HUDEP-2 (cell line): ENCODE data around the gene SLC3A2.
"Not testable (repeated sequence)": the region's sequence is repeated elsewhere in the genome, so short reads cannot be mapped to it uniquely, and the experiment has no call there.

Experiments used
- DNase-seq, 76 experiments: peaks; one replicate each; lab custom pipeline; 2025; ENCODE audit not compliant: unreplicated experiment in 76 of 76; lab: John Stamatoyannopoulos, UW

SLC3A2 gene

GRCh38 chr11:62851807-62852522 lies 28.7 kb upstream of the SLC3A2 start:
- DNase-seq = peak in 3 of 76 experiments; percentile 20 to 53 (median 23)

DNA sequence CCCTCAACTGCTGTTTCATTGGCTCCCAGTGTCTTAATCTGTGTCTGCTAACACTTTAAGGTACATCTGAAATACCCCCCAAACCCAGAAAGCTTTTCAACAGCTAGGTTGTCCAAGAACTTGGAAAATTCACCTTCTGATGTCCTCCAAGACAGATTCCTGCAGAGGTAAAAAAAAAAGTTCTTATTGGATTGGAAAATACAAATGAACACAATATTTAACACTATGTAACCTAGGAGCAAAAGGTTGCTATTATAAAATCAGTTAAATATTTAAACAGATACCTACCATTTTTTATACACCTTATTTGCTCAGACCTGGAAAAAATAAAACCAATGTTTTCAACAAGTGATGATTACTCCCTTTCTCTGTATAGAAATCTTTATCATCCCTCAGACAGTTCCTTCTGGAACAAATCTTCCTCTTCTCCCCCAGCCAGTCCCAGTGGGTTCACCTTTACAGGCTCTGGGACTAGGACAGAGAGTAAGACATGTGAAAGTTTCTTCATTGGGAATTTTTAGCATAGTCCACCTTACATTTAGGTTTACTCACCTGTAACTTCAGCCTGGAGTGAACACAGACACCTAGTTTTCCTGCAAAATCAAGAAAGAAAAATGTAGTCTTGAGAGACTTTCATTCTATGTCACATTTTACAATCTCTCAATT lies 28.0 kb upstream of the SLC3A2 start:
- DNase-seq = no peak

DNA sequence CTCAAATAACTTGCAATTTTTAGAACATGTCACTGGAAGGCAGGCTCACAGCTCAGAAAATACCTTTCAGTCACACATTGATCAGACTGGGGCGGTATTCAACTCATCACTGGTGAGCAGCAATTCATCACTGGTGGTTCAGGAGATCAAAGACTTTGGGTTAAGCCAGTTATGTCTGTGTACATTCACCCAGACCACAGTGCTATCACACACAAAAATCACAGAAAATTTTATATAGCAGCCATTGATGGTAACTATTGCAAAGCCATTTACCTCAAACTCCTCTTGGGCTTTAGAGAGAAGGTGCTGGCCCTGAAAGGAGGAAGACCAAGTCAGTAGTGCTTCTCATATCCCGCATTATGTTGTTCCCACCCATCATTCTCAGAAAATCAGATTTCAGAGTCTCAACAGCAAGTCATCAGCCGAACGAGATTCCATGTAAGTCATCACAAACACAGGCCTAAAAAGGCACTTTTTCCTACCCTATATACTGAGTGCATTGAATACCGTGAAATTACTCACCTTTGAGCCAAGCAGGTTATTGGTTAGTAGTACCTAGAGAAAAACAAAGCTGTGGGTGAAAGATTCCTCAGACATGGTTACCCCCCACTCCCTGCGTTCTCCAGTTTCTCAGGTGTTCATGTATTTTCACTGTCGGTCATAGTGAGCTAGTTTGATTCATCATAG lies 27.3 kb upstream of the SLC3A2 start:
- DNase-seq = no peak

DNA sequence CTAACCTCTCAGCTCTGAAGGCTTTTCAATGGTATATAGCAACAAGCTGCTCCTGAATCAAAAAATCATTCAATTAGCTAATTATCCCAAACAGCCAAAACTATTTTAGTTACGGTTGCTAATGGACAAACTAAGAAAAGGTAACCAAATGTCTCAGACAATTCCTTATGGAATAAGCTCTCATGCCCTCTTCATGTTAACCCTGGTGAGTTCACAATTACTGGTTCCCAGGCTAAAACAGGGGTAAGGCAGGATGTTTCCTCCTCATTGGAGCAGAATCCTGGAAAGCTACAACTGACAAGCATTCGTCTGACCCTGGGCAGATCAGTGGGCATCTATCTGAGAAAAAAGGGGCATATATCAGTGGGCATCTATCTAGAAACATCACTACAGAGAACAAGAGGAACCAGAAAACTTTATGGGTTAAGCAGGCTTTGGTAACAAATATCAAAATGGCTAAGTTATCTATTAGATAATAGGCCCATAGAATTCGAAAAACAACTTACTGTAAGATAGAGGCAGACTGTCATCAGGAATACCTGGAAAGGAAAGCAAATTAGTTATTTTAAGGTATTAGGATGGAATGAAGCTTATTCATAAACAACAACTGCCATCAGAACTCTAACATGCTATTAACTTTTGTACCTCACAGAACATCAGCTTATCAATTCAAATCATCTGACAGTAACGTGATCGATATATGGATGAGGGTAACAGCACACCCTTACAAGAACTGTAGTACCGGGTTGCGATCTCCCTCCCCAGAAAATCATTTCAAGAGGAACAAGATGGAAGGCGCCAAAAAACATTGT lies 26.5 kb upstream of the SLC3A2 start:
- DNase-seq = peak in 1 of 76 experiments; percentile 18

GRCh38 chr11:62854825-62855570 lies 25.7 kb upstream of the SLC3A2 start:
- peak in 3 of 76 experiments; percentile 42 to 60 (median 53) for DNase-seq

DNA sequence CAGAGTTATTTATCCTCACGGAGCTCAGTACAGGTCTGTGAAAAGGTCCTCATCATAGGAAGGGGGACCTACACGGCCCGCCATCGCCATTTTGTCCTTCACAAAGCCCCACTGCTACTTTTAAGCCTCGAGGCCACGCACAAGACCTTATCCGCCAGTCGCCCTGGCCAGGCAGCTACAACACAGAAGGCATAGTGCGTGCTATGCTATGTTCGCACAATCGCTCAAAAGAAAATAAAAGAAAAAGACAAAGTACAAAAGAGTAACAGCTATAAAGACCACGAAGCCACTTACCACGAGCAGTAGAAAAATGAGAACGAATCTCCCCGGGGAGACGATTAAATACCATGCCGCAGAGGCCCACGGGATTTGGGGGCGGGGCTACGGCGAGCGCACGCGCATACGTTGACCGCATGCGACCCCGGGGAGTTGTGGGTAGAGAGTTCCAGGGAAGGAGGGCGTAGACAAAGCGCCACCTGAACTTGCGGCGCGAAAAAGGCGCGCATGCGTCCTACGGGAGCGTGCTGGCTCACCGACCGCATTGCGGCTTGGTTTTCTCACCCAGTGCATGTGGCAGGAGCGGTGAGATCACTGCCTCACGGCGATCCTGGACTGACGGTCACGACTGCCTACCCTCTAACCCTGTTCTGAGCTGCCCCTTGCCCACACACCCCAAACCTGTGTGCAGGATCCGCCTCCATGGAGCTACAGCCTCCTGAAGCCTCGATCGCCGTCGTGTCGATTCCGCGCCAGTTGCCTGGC lies 24.9 kb upstream of the SLC3A2 start:
- DNase-seq = peak in 75 of 76 experiments; percentile 48 to 99 (median 94)

DNA sequence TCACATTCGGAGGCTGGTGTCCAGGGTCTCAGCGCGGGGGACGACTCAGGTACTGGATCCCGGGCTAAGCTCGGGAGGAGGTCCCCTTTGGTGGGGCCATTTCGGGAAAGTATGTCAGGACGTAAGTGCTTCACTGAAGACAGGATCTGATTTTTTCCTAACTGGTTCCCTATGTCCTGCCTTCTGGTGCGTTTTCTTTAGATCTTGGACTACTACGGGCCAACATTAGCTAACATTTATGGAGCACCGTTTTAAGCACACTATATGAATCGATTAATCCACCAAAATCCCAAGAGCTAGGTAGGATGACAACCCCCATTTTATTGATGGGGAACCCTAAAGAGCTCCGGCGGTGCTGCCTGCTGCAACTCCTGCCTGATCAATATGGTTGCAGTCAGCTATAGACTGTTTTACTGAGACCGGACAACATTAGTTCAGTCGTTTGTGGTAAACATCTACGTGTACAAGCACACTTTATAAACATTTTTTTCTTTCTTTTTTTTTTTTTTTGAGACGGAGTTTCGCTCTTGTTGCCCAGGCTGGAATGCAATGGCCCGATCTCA lies 24.3 kb upstream of the SLC3A2 start:
- DNase-seq = peak in 3 of 76 experiments; percentile 24 to 37 (median 24)

GRCh38 chr11:62857541-62857982 lies 23.1 kb upstream of the SLC3A2 start:
- no peak for DNase-seq

- DNase-seq = no peak
Measured at GRCh38 chr11:62858201-62858600, 22.5 kb upstream of the SLC3A2 start.

DNA sequence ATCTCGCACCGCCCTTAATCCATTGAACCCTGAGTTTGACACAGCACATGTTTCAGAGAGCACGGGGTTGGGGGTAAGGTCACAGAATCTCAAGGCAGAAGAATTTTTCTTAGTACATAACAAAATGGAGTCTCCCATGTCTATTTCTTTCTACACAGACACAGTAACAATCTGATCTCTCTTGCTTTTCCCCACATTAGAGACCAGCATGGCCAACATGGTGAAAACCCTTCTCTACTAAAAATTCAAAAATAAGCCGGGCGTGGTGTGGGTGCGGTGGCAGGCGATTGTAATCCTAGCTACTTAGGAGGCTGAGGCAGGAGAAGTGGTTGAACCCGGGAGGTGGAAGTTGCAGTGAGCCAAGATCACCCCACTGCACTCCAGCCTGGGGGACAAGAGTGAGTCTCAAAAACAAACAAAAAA lies 21.4 kb upstream of the SLC3A2 start:
- peak in 6 of 76 experiments; percentile 12 to 45 (median 26) for DNase-seq

DNA sequence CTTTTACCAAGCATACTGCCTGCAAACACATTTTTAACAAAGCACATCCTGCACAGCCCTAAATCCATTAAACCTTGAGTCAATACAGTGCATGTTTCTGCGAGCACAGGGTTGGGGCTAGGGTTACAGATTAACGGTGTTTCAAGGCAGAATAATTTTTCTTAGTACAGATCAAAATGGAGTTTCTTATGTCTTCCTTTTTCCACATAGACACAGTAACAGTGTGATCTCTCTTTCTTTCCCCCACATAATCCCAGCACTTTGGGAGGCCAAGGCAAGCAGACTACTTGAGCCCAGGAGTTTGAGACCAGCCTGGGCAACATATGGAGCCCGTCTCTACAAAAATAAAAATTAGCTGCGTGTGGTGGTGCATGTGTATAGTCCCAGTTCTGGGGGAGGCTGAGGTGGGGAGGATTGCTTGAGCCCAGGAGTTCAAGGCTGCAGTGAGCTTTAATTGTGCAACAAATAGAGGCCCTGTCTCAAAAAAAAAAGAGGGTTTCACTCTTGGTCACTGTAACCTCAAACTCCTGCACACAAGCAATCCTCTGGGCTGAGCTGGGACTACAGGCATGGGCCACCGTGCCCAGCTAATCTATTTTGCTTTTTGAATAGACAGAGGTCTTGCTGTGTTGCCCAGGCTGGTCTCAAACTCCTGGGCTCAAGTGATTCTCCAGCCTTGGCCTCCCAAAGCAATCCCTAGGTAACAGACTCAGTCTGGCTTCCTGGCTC lies 19.7 kb upstream of the SLC3A2 start:
- no peak for DNase-seq

DNA sequence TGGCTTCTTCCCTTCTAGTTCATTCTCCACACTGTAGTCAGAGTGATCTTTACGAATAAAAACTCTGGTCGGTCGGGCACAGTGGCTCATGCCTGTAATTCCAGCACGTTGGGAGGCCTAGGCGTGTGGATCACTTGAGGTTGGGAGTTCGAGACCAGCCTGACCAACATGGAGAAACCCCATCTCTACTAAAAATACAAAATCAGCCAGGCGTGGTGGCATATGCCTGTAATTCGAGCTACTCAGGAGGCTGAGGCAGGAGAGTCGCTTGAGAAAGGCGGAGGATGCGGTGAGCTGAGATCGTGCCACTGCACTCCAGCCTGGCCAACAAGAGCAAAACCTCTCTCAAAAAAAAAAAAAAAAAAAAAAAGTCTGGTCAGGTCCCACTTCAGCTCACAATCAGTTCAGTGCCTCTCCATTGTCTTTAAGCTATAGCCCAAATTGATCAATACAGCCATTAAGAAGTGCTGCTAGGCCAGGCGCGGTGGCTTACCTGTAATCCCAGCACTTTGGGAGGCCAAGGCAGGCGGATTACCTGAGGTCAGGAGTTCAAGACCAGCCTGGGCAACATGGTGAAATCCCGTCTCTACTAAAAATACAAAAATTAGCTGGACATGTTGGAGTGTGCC lies 19.0 kb upstream of the SLC3A2 start:
- not testable (repeated sequence) for DNase-seq

DNA sequence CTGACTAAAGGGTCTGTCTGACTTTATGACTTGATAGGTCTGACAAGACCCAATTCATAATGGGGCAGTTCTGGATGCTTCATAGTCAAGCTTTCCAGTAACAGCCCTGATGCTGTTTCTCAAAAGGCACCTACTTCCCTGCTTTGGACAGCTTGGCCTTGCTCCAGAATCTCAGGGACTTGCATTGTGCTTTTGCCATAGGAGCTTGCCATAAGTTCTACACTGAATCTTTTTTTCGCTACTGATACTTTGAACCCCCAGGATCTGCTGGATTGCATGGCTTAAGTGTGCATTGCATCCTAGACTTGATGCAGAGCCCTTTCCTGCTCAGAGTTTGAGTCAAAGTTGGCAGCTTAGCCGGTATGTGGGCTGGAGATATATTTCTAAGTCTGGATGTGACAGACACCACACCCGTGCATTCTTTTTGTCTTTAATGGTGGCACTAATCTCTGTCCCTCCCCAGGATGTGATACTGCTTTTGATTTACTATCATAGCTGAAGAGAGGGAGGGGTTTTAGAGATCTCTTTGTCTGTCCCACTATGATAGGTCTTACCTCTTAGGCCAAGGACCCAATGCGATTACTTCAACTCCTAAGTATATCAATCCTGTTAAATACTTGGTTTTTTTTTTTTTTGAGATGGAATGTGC lies 16.9 kb upstream of the SLC3A2 start:
- peak in 2 of 76 experiments; percentile 9 to 19 for DNase-seq

- no peak for DNase-seq
Measured at GRCh38 chr11:62865635-62866034, 15.1 kb upstream of the SLC3A2 start.

DNA sequence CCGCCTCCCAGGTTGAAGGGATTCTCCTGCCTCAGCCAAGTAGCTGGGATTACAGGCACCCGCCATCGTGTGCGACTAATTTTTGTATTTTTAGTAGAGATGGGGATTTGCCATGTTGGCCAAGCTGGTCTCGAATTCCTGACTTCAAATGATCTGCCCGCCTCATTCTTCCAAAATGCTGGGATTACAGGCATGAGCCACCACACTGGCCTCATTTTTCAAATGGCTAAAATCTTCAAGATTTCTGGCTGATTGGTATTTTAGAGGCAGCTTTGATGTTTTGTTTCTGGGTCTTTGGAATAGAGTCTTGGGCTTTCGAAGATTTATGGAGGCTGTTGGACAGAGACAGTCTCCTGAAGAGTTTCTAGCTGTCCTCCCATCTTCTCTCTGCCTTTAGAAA lies 5.8 kb upstream of the SLC3A2 start:
- no peak for DNase-seq

- no peak for DNase-seq
Measured at GRCh38 chr11:62875698-62876478, 4.8 kb upstream of the SLC3A2 start.

DNA sequence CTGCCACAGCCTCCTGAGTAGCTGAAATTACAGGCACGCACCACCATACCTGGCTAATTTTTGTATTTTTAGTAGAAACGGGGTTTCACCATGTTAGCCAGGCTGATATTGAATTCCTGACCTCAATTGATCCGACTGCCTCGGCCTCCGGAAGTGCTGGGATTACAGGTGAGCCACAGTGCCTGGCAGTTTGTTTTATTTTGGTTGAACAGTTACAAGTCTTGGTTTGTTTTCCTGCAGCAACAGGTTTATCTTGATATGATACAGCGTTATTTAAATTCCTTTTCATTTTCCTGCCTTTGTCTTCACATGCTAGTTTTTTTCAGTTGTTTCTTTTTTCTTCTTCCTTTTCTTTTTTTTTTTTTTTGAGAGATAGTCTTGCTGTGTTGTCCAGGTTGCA lies 4.0 kb upstream of the SLC3A2 start:
- no peak for DNase-seq
